HS-27A (cell line): ENCODE measurements around the gene IFITM1.
"Not testable (repeated sequence)": the region's sequence is repeated elsewhere in the genome, so short reads cannot be mapped to it uniquely, and the experiment has no call there.

Experiments used
- DNase-seq: peaks from one replicate; pipeline ENCODE4 v3.0.0-alpha.2; 2012; ENCODE audit warnings: low read depth, missing footprints

Gene IFITM1

GRCh38 chr11:326592-326841, 12.7 kb downstream of the IFITM1 start:
- DNase-seq = no peak

- no peak for DNase-seq
These were observed 13.2 kb downstream of the IFITM1 start for GRCh38 chr11:326842-327580.

- no peak for DNase-seq
These were observed 13.7 kb downstream of the IFITM1 start for GRCh38 chr11:327581-327923.

DNA sequence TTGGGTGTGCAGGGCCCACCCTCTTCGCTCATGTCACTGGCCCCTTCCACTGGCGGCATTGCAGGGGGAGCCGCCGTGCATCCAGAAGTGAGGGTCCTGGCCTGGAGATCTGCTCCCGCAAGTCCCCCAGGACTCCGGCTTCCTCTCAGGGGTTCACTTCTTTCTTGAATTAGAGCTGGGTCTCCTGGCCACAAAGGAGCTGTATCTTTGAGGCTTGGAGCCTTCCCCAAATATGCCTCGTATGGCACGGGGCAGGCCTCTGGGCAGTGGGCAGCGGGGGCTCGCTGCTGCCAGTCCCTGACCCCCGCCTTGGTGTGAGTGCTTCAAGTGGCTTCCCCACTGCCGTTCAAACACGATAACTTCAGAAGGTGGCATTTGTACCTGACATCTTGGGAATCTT, 14.2 kb downstream of the IFITM1 start:
- no peak for DNase-seq

DNA sequence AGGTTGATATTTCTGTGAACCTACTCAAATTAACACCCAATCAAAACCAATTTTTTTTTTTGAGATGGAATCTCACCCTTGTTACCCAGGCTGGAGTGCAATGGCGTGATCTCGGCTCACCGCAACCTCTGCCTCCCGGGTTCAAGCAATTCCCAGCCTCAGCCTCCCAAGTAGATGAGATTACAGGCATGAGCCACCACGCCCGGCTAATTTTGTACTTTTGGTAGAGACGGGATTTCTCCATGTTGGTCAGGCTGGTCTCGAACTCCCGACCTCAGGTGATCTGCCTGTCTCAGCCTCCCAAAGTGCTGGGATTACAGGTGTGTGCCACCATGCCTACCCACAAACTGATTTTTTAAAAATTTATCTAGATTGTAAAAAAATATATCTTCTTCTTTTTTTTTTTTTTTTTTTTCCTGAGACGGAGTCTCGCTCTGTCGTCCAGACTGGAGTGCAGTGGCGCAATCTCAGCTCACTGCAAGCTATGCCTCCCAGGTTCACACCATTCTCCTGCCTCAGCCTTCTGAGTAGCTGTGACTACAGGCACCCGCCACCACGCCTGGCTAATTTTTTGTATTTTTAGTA, 14.8 kb downstream of the IFITM1 start:
- DNase-seq = not testable (repeated sequence)

GRCh38 chr11:329886-330253, 16.0 kb downstream of the IFITM1 start:
- no peak for DNase-seq

- no peak for DNase-seq
These were observed 16.5 kb downstream of the IFITM1 start for GRCh38 chr11:330307-330693.

DNA sequence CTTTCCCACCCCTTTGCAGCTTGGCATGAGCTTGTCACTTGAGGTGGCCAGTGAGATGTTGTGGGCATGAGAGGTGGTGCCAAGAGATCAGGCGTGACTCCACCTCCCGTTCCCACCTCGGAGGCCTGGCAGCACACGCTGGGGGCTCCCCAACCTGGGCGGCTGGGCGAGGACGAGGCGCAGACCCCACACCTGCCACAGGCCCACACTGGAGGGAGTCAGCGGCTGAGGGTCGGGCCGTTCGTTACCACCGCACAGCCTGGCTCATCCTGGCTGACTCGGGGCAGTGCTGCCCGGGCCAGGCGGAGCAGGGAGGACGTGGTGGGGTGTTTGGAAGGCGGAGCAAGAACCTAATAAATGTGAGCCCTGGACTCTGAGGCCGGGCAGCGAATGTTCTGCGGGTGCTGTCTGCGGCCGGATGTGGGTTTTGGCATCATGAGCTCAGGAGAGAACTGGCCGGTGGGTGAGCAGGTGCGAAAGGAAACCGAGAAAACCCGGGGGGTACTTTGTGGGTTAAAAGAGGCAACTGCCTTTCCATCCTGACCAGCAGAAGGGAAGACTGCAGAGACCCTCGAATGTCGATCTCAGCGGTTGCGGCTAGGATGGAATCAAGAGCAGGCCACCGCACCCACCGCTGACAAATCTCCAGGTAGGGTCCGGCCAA, 17.0 kb downstream of the IFITM1 start:
- no peak for DNase-seq

DNA sequence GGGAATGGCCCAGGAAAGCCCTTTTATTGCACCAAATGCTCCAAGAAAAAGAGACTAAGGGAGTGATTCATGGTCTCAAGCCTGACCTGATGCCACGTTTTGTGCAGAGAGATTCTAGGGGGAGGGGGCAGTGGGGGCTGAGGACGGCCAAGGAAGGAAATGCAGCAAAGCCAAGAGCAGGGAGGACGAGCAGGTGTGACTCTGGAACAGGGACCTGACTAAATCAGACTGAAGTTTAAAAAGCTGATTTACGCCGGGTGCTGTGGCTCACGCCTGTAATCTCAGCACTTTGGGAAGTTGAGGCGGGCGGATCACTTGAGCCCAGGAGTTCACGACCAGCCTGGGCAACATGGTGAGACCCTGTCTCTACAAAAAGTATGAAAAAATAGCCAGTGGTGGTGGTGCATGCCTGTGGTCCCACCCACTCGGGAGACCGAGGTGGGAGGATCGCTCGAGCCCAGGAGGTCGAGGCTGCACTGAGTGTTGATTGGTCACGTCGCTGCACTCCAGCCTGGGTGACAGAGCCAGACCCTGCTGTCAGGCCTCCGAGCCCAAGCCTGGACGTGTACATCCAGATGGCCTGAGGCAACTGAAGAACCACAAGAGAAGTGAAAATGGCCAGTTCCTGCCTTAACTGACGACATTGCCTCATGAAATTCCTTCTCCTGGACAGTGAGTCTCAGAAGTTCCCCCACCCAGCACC, 17.7 kb downstream of the IFITM1 start:
- no peak for DNase-seq

GRCh38 chr11:332651-333480, 19.0 kb downstream of the IFITM1 start:
- DNase-seq = no peak

DNA sequence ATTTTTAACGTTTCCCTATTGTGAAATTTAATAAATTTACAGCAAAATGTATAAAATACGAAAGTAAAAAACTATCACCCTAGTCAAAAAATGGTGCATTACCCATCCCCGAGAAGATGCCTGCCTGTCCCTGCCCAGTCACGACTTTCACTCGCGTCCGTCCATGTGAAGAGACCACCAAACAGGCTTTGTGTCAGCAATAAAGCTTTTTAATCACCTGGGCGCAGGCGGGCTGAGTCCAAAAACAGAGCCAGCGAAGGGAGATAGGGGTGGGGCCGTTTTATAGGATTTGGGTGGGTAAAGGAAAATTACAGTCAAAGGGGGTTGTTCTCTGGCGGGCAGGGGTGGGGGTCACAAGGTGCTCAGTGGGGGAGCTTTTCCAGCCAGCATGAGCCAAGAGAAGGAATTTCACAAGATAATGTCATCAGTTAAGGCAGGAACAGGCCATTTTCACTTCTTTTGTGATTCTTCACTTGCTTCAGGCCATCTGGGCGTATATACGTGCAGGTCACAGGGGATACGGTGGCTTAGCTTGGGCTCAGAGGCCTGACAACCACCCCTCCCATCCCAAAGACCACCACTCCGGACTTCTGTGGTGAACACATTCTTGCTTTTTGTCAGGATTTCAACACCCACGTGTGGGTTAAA, 19.9 kb downstream of the IFITM1 start:
- not testable (repeated sequence) for DNase-seq

DNA sequence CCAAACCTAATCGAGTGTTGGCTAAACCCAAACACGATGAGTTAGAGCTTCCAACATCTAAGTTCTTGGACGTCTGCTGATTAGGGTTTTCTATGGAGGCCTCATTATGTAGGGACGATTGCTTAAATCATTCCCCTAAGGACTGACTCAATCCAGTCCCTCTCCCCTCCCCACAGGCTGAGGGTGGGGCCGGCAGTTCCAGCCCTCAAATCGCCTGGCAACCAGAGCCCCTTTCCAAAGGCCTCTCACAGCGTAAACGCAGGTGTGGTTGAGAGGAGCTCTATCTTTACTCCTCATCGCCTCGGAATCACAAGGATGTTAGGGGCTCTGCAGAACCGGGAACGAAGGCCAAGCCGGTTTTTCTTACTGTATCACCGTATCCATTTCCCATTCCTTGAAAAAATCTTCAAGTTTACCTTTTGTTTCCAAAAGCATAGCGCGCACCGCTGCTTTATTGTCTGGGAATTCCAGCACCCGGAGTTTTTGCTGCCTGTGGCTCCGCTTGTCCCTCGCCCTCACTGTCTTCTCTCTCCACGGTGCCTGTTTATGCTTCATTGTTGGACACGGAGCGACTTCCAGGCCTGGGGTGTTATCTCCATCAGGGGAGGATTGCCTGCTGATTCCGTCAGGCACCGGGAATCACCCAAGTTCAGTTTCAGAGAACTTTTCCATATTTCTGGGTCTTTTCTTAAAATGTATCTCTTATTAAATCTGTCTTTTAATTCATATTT, 20.6 kb downstream of the IFITM1 start:
- no peak for DNase-seq

DNA sequence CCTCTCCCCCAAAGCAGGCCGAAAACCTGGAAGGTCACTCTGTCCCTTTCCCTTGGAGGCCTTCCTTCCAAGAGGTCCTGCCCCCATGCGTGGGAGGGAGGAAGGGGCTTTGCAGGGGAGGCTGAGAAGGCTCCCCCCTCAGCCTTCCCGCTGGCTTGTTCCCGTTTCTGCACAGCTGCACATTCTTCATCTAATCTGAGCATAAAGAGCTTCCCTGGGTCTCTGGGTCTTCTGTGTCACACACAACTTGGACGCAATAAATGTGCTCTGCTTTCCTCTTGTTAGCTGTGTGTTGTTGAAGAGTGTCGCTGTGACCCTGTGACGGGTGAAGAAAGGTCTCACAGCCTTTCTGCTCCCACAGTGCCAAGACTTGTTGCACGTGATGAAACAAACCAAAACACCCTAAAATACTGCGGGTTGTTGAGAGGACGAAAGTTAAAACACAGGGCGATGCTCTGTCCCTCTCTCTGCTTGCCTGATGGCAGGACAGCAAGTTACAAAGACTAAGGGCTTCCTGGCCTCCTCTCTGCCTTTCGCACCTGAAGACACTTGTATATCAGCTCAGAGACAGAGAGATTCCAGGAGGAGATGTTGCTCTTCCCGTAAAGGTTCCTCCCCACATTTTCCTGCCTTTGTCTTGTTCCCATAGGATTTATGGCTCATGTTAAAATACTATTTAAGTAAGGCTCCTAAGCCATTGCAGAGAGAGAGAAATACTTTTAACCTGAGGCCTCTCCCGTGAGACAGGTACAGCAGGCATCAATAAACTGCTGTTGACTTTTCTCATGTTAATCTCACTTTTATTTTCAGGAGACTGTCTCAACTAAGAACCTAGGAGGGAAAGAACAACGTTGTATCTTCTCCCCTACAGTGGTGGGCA, 22.2 kb downstream of the IFITM1 start:
- no peak for DNase-seq

- no peak for DNase-seq
These were observed 22.9 kb downstream of the IFITM1 start for GRCh38 chr11:336659-337198.

DNA sequence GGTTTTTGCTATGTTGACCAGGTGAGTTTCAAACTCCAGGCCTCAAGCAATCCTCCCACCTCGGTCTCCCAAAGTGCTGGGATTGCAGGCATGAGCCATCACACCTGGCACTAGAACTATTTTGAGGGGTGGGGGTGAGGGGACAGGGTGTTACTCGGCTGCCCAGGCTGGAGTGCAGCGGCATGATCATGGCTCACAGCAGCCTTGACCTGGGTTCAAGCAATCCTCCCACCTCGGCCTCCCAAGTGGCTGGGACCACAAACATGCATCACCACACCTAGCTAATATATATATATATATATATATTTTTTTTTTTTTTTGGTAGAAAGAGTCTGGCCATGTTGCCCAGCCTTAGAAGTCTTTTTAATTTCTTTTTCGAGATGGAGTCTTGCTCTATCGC, 23.9 kb downstream of the IFITM1 start:
- no peak for DNase-seq

DNA sequence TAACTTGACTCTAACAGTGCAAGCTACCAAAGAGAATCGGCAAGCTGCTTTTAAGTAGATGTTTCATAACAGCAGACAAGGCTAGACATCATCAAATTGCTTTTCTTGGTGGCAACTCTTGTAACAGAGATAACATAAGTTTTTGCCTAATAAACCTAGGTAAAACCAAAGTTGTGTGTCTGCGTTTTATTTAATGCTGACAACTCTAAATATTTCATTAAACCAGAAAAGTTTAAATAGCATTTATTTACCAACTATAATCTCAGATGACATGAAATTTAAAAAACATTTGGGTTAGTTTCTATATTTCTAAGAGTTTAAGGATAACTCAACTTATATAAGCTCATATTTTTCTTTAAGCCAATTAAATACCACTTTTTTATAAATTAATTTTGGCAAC, 26.1 kb downstream of the IFITM1 start:
- DNase-seq = no peak

- no peak for DNase-seq
These were observed 27.0 kb downstream of the IFITM1 start for GRCh38 chr11:340539-341512.

- no peak for DNase-seq
These were observed 28.5 kb downstream of the IFITM1 start for GRCh38 chr11:342328-342727.
